HEK293 (cell line): ENCODE results near the gene SRRM1.

Experiments used
- CTCF ChIA-PET: fragments of 350-600 bp; formaldehyde crosslinking; extraction: SDS; loops from one replicate; lab custom pipeline; 2021; ENCODE audit warnings: antibody characterized with exemption; lab: Yijun Ruan, JAX
- POLR2A ChIA-PET: fragments of 300-600 bp; formaldehyde crosslinking; extraction: SDS; loops from one replicate; lab custom pipeline; 2020; ENCODE audit warnings: antibody characterized with exemption, inconsistent platforms; lab: Yijun Ruan, JAX
- H3K27ac ChIP-seq: fragments of 200-500 bp; sonication (Bioruptor generic); 2 replicates; pipeline ENCODE4 v1.5.1; 2014; ENCODE audit warnings: low read depth, low read length, control low read depth, inconsistent platforms; ENCODE audit errors: extremely low read depth
- H3K36me3 ChIP-seq, 2 experiments: fragments of 200-500 bp in 1 of 2; sonication (Bioruptor generic) in 1 of 2; 1 replicate in 1 of 2; 2 replicates in 1 of 2; pipeline ENCODE4 v1.5.1; 2014 to 2017; ENCODE audit warnings: inconsistent platforms in 2 of 2, low read length in 2 of 2; ENCODE audit not compliant: control insufficient read depth in 2 of 2, insufficient read depth in 1 of 2
- H3K4me1 ChIP-seq: fragments of 200-500 bp; sonication (Bioruptor generic); 2 replicates; pipeline ENCODE4 v1.5.1; 2014; ENCODE audit warnings: mild to moderate bottlenecking, low read length, inconsistent platforms; ENCODE audit not compliant: control insufficient read depth, insufficient read depth
- H3K4me3 ChIP-seq: 2 replicates; pipeline ENCODE4 v1.5.1; 2011; ENCODE audit warnings: low read depth, mild to moderate bottlenecking, control low read depth, low read length, moderate library complexity
- H3K9me3 ChIP-seq: fragments of 200-500 bp; sonication (Bioruptor generic); 2 replicates; pipeline ENCODE4 v1.5.1; 2014; ENCODE audit warnings: low read depth, low read length, inconsistent platforms; ENCODE audit not compliant: control insufficient read depth, insufficient read depth
- EGR2 ChIP-seq: fragments of 450-650 bp; formaldehyde crosslinking; IDR thresholded peaks from 2 replicates; pipeline ENCODE4 v1.5.1; 2016; ENCODE audit warnings: low read depth, missing biosample characterization, missing genetic modification characterization
- INSM2 ChIP-seq: fragments of 450-650 bp; formaldehyde crosslinking; IDR thresholded peaks from 2 replicates; pipeline ENCODE4 v1.5.1; 2016; ENCODE audit warnings: missing biosample characterization, missing genetic modification characterization
- KLF17 ChIP-seq: fragments of 450-650 bp; formaldehyde crosslinking; IDR thresholded peaks from 2 replicates; pipeline ENCODE4 v1.5.1; 2016; ENCODE audit warnings: missing biosample characterization, missing genetic modification characterization
- KLF7 ChIP-seq: fragments of 450-650 bp; formaldehyde crosslinking; IDR thresholded peaks from 2 replicates; pipeline ENCODE4 v1.5.1; 2016; ENCODE audit warnings: missing biosample characterization, missing genetic modification characterization, borderline replicate concordance
- OVOL3 ChIP-seq: fragments of 450-650 bp; formaldehyde crosslinking; IDR thresholded peaks from 2 replicates; pipeline ENCODE4 v1.5.1; 2016; ENCODE audit warnings: missing biosample characterization, missing genetic modification characterization
- SP7 ChIP-seq: fragments of 450-650 bp; formaldehyde crosslinking; IDR thresholded peaks from 2 replicates; pipeline ENCODE4 v1.5.1; 2016; ENCODE audit warnings: missing biosample characterization, missing genetic modification characterization
- WT1 ChIP-seq: fragments of 450-650 bp; formaldehyde crosslinking; IDR thresholded peaks from 2 replicates; pipeline ENCODE4 v1.5.1; 2016; ENCODE audit warnings: missing biosample characterization, missing genetic modification characterization
- ZBTB11 ChIP-seq: fragments of 450-650 bp; formaldehyde crosslinking; conservative IDR thresholded peaks from 2 replicates; pipeline ENCODE4 v1.5.1; 2016; ENCODE audit warnings: low read depth, missing biosample characterization, missing genetic modification characterization
- ZNF169 ChIP-seq: fragments of 450-650 bp; formaldehyde crosslinking; IDR thresholded peaks from 2 replicates; pipeline ENCODE4 v1.5.1; 2016; ENCODE audit warnings: missing biosample characterization, missing genetic modification characterization
- ZNF221 ChIP-seq: fragments of 450-650 bp; formaldehyde crosslinking; IDR thresholded peaks from 2 replicates; pipeline ENCODE4 v1.5.1; 2017; ENCODE audit warnings: missing biosample characterization, missing genetic modification characterization, borderline replicate concordance
- ZNF266 ChIP-seq: fragments of 450-650 bp; formaldehyde crosslinking; IDR thresholded peaks from 2 replicates; pipeline ENCODE4 v1.5.1; 2016; ENCODE audit warnings: missing biosample characterization, missing genetic modification characterization, low read depth
- ZNF514 ChIP-seq: fragments of 450-650 bp; formaldehyde crosslinking; IDR thresholded peaks from 2 replicates; pipeline ENCODE4 v1.5.1; 2016; ENCODE audit warnings: missing biosample characterization, missing genetic modification characterization
- ZNF521 ChIP-seq: fragments of 450-650 bp; formaldehyde crosslinking; IDR thresholded peaks from 2 replicates; pipeline ENCODE4 v1.5.1; 2017; ENCODE audit warnings: missing biosample characterization, mild to moderate bottlenecking, missing genetic modification characterization
- ZNF548 ChIP-seq: fragments of 450-650 bp; formaldehyde crosslinking; IDR thresholded peaks from 2 replicates; pipeline ENCODE4 v1.5.1; 2016; ENCODE audit warnings: missing biosample characterization, missing genetic modification characterization
- ZNF600 ChIP-seq: fragments of 450-650 bp; formaldehyde crosslinking; IDR thresholded peaks from 2 replicates; pipeline ENCODE4 v1.5.1; 2016; ENCODE audit warnings: missing biosample characterization, missing genetic modification characterization
- ZNF654 ChIP-seq: fragments of 450-650 bp; formaldehyde crosslinking; IDR thresholded peaks from 2 replicates; pipeline ENCODE4 v1.5.1; 2016; ENCODE audit warnings: low read depth, missing biosample characterization, missing genetic modification characterization
- ZSCAN30 ChIP-seq: fragments of 450-650 bp; IDR thresholded peaks from 2 replicates; pipeline ENCODE4 v1.5.1; 2018; ENCODE audit warnings: missing biosample characterization, mild to moderate bottlenecking, missing genetic modification characterization, moderate library complexity

The SRRM1 gene

GRCh38 chr1:24688621-24689195, 45.6 kb downstream of the SRRM1 start (continued):
- TF ChIP-seq INSM2 (tag by site-specific recombination) (no peak), ZNF169 (tag by site-specific recombination) (no peak), ZSCAN30 (peak; percentile 25; the same call in 1 of the 2 replicates), ZNF600 (tag by site-specific recombination) (peak; percentile 77), ZNF548 (no peak), SP7 (tag by site-specific recombination) (peak; percentile 65; the same call in 1 of the 2 replicates), WT1 (tag by site-specific recombination) (peak; percentile 46; the same call in 1 of the 2 replicates), KLF17 (0 out of 2 replicates have a peak, but pooled peaks have one; percentile 13), ZNF654 (peak; percentile 80), KLF7 (tag by site-specific recombination) (no peak), ZNF266 (tag by site-specific recombination) (no peak), ZBTB11 (tag by site-specific recombination) (no peak), OVOL3 (no peak), EGR2 (tag by site-specific recombination) (peak; percentile 54; the same call in 1 of the 2 replicates)

- TF ChIP-seq ZNF221 (tag by site-specific recombination) (no peak), ZNF521 (no peak), ZNF514 (tag by site-specific recombination) (no peak), ZBTB11 (tag by site-specific recombination) (no peak)
- ChIA-PET POLR2A (no interaction called here), CTCF (interaction anchor here (1.1 to 6.8 kb wide), 2 partner anchors 54 to 136 kb away, joined by 3 to 152 read pairs; partner anchors contain the start of gene CLIC4)
- no peak overlapping the region for H3K4me3 ChIP-seq
- no peaks in the 10 kb centered on the region for H3K36me3 ChIP-seq
- H3K27ac ChIP-seq, result no peak overlapping the region
- H3K9me3 ChIP-seq, result no peaks in the 10 kb centered on the region
- H3K4me1 ChIP-seq, result 0 out of 2 replicates have a peak, but pooled peaks cover 3% of the 10 kb centered on the region
These were observed 47.9 kb downstream of the SRRM1 start for GRCh38 chr1:24691051-24691450.
